ENCODE data around the gene NDUFA8. TPM values are rescaled to one million over a fixed set of nuclear protein-coding genes. Genes with fewer than 3 reads are reported as not detected.

Gene NDUFA8
- total and polyA plus RNA-seq, 2 of the 4 experiments (the other 2 are of a cell fraction): 45.2 to 98.1 TPM

GRCh38 chr9:122191584-122191983 lies 32.0 kb upstream of the NDUFA8 start:
- no peak overlapping the region for H4K5ac ChIP-seq (ENCODE audit: low read depth, low read length)
- H2AFZ ChIP-seq (replicated peaks; ENCODE audit: low read length, poor library complexity): peak overlapping the region; percentile 48
- H4K20me1 ChIP-seq (ENCODE audit: insufficient read depth, low read length): no peaks in the 10 kb centered on the region
- ChIA-PET CTCF (no interaction called here), POLR2A (ENCODE audit: unreplicated experiment) (no interaction called here)
- H3K36me3 ChIP-seq (ENCODE audit: control insufficient read depth, insufficient read depth, low read length): no peaks in the 10 kb centered on the region
- H2BK20ac ChIP-seq (ENCODE audit: low read depth, low read length): no peak overlapping the region
- H3K4me2 ChIP-seq (ENCODE audit: low read depth, low read length): no peak overlapping the region
- WGBS, 2 experiments (ENCODE audit: extremely low coverage in 2 of 2, insufficient read length in 1 of 2): 30% methylated on average over 4 of the region's 11 CpGs; no CpG with 5 or more reads in 1 of the 2 experiments
- no peak overlapping the region for H2BK120ac ChIP-seq (ENCODE audit: low read depth, low read length)
- H3K23ac ChIP-seq (ENCODE audit: low read depth, low read length): no peak overlapping the region
- H2AK9ac ChIP-seq (replicated peaks; ENCODE audit: low read depth, low read length, poor library complexity): no peak overlapping the region
- no peak overlapping the region for H3K27ac ChIP-seq (ENCODE audit: insufficient read depth, low read length)
- H3K4me1 ChIP-seq (ENCODE audit: control insufficient read depth, insufficient read depth, low read length): no peaks in the 10 kb centered on the region
- intact Hi-C loops (cut with micrococcal nuclease): no loop called here
- H2AK5ac ChIP-seq (ENCODE audit: low read depth, low read length): no peak overlapping the region
- H4K91ac ChIP-seq (ENCODE audit: insufficient read depth, low read depth, low read length): no peak overlapping the region
- ATAC-seq (ENCODE audit: low read depth) (no peak), DNase-seq (no peak)
- H2BK5ac ChIP-seq (ENCODE audit: low read depth, low read length, poor library complexity, severe bottlenecking): no peak overlapping the region
- no peak overlapping the region for H3K9ac ChIP-seq (ENCODE audit: low read depth, low read length)
- in situ Hi-C loops (cut with MboI; ENCODE audit: low sequenced_read_pairs): no loop called here
- H3K9me3 ChIP-seq (ENCODE audit: control insufficient read depth, insufficient read depth, low read length): no peaks in the 10 kb centered on the region
- H3K27me3 ChIP-seq (ENCODE audit: control insufficient read depth, insufficient read depth, low read length): peaks cover 30% of the 10 kb centered on the region
- dilution Hi-C loops (cut with HindIII; ENCODE audit: low sequenced_read_pairs, unreplicated experiment): no loop called here
- H3K14ac ChIP-seq (replicated peaks; ENCODE audit: low read depth, low read length): no peak overlapping the region
- BruUV-seq (replicated peaks): no TSS peak
- no peak overlapping the region for H3K4me3 ChIP-seq (ENCODE audit: insufficient read depth, low read depth, low read length)
- H3K18ac ChIP-seq (ENCODE audit: low read depth, low read length): no peak overlapping the region
- H2BK15ac ChIP-seq (ENCODE audit: low read depth, low read length): no peak overlapping the region
- H3K79me1 ChIP-seq (ENCODE audit: low read depth in 1 of 2, low read length in 2 of 2): no peaks in the 10 kb centered on the region
- H3K9me1 ChIP-seq (ENCODE audit: insufficient read depth, low read length): peaks cover 3% of the 10 kb centered on the region; the same call in 1 of the 2 replicates
- no peak overlapping the region for H4K8ac ChIP-seq (ENCODE audit: low read depth in 2 of 2, low read length in 2 of 2)
- no peak overlapping the region for H3K4ac ChIP-seq (ENCODE audit: low read depth, low read length)
- no peak overlapping the region for H3K56ac ChIP-seq (ENCODE audit: extremely low read depth, insufficient read depth, low read length)
- TF ChIP-seq RFX5 (IDR thresholded peaks at IDR 0.05; ENCODE audit: low read depth, low read length) (no peak), MXI1 (IDR thresholded peaks at IDR 0.05; ENCODE audit: borderline replicate concordance, low read depth, low read length) (no peak), POLR2A (IDR thresholded peaks at IDR 0.05; ENCODE audit: low read depth, low read length) (no peak)

Measured in IMR-90 (cell line).